GM21367 (cell line): ENCODE measurements around the gene BCKDK.
A peak's percentile ranks its signal among the peaks of the same experiment; 100 is the strongest.

ENCODE experiments used
- ATAC-seq: cut with Tn5 transposase; IDR thresholded peaks from one replicate; pipeline ENCODE4 v1.9.1; 2021; ENCODE audit not compliant: unreplicated experiment

BCKDK gene

GRCh38 chr16:31108035-31108793, at the start of gene BCKDK:
BCKDK (plus strand) TSS chr16:31108386; CDS start chr16:31109224, 838 bp downstream.
- peak; percentile 66 for ATAC-seq

- ATAC-seq, result no peak
Observed at GRCh38 chr16:31061126-31061812, 46.9 kb upstream of the BCKDK start.

- no peak for ATAC-seq
Observed at GRCh38 chr16:31061813-31062440, 46.3 kb upstream of the BCKDK start.

- ATAC-seq, result no peak
Observed at GRCh38 chr16:31063495-31063842, 44.7 kb upstream of the BCKDK start.

GRCh38 chr16:31063843-31064611, 44.2 kb upstream of the BCKDK start:
- no peak for ATAC-seq

DNA sequence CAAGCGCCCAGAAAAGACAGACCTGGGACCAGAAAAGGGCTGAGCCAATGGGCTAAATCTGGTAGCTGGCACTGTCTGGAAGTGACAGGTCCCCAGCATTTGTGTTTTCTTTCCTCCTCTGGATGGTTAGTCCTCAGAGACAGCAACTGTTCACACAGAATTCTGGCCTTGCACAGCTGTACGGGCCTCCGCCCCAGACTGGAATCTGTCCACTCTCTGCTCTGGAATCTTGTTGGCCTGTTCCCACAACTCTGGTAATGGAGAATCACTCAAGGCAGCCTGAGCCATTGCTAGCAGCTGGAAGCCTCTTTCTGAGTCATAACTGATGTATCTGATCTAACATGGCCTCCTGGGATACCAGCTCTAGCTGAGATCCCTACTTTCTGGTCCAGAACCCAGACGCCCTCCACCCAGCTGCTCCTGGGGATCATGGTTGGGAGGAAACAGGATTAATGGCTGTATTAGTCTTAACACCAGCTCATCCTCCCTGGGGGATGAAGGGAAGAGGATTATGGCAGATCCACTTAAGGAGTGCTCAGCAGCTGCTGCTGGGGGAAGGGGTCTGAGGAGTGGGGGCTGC, 43.2 kb upstream of the BCKDK start:
- ATAC-seq, result no peak

DNA sequence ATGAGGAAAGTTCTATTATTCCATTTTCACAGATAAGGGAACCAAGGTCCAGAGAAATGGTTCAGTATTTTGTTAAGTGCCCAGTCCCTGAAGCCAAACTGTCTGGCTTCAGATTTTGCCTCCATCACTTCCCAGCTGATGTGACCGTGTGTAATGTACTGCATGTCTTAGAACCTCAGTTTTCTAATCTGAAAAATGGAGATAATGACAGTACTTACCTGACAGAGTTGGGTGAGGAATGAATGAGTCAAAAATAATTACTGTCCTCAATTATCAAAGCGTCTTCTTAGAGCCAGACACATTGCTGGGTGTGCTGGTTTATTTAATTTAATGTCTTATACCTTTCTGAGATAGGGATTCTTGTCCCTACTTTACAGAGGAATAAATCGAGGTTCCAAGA, 40.8 kb upstream of the BCKDK start:
- no peak for ATAC-seq

DNA sequence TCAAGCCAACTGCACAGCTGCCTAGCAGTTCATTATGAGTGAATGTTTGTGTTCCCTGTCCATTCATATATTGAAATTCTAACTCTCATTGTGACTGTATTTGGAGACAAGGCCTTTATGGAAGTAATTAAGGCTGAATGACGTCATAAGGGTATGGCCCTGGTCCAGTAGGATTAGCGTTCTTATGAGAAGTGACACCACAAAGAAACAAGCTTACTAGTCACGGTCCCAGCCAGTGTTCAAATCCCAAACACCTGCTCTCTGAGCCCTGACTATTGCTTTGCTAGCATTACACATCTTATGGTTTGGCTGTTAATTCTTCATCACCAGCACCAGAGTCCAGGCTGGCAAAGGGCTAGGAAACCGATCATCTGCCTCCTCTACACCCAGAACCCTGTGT, 36.3 kb upstream of the BCKDK start:
- ATAC-seq, result no peak

DNA sequence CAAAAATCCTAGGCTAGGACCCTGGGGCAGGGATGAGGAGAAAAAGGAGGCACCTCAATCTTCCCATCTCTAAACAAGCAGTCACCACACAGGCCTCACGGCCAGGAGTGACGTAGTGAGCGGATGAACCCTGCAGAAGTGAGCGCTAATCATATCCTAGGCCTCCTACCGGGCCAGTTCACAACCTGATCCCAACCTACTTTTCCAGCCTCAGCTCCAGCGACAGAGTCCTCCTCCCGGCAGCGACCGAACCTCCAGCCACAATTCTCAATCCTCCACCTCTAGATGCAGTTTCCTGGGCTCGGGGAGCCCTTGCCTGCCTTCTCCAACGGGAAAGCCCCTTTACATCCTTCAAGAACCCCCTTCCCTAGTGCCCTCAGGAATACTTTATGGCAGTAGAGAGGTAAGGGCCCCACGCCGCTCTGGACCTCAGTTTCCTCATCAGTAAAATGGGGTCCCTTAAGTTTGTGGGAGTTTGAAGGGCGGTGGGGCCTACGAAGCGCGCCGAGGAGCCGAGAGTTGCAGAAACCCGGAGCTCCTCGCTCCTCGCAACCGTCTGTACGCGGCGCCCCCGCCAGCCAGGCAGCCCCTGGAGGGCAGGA, 35.5 kb upstream of the BCKDK start:
- ATAC-seq, result peak; percentile 2

- ATAC-seq, result peak; percentile 41
Observed at GRCh38 chr16:31073142-31073969, 34.8 kb upstream of the BCKDK start.

DNA sequence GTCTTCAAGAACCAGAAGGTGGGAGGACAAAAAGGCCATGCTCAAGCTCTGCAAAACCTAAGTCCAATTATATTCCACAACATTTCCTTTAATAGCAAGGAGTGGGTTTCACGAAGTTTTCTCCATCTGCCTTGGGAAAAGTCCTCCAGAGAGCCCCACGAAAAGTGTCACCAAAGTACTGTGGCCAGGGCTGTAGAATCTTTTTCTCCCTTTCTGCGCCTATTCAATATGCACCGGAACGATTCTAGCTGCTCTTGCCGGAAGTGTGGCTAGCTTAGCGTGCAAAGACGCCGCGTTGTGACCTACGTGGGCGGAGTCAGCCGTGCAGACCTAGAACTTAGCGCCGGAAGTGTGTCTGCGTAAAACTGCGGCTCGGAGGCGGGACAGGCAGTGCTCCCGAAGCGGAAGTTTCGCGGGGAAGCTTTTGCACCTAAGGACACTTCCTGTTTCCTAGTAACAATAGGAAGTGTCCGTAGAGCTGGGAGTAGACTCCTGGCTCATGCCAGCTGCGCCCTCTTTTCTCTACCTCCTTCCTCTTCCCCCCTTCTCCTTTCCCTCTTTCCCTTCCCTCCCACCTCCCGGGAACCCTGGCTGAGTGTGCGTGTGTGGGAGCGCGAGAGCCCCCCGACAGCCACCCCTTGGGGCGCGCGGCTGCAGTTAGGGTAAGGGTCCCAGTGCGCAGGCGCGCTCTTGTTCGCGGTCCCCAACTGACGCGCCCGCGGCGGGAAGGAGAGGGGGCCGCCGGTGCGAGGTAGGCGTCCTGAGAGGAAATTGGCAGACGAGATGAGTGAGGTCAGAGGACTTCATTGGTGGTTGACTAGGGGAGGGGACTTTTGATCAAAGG, 34.0 kb upstream of the BCKDK start, which contains the start of the genes ZNF646 and ZNF668:
TSS of gene ZNF646 (plus strand) at position 453 of the 844 bp plus-strand sequence. CDS start 1,903 bp downstream, outside the sequence.
TSS of gene ZNF668 (minus strand) at position 271 of the 844 bp plus-strand sequence. CDS start 9,781 bp downstream, outside the sequence.
- peak; percentile 60 for ATAC-seq

GRCh38 chr16:31074814-31075183, 33.4 kb upstream of the BCKDK start:
- ATAC-seq, result no peak

DNA sequence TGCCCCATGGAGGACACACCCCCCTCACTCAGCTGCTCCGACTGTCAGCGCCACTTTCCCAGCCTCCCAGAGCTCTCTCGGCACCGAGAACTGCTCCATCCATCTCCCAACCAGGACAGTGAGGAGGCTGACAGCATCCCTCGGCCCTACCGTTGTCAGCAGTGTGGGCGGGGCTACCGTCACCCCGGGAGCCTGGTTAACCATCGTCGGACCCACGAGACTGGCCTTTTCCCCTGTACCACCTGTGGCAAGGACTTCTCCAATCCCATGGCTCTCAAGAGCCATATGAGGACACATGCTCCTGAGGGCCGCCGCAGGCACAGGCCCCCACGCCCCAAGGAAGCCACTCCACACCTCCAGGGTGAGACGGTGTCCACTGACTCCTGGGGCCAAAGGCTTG, 31.9 kb upstream of the BCKDK start:
- no peak for ATAC-seq

DNA sequence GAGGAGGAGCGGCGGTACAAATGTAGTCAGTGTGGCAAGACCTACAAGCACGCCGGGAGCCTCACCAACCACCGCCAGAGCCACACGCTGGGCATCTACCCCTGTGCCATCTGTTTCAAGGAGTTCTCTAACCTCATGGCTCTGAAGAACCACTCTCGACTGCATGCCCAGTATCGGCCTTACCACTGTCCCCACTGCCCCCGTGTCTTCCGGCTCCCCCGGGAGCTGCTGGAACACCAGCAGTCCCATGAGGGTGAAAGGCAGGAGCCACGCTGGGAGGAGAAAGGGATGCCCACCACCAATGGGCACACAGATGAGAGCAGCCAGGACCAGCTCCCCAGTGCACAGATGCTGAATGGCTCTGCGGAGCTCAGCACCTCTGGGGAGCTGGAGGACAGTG, 31.2 kb upstream of the BCKDK start:
- ATAC-seq, result no peak

GRCh38 chr16:31077592-31078396, 30.4 kb upstream of the BCKDK start:
- ATAC-seq, result no peak

GRCh38 chr16:31078597-31079341, 29.4 kb upstream of the BCKDK start:
- no peak for ATAC-seq

DNA sequence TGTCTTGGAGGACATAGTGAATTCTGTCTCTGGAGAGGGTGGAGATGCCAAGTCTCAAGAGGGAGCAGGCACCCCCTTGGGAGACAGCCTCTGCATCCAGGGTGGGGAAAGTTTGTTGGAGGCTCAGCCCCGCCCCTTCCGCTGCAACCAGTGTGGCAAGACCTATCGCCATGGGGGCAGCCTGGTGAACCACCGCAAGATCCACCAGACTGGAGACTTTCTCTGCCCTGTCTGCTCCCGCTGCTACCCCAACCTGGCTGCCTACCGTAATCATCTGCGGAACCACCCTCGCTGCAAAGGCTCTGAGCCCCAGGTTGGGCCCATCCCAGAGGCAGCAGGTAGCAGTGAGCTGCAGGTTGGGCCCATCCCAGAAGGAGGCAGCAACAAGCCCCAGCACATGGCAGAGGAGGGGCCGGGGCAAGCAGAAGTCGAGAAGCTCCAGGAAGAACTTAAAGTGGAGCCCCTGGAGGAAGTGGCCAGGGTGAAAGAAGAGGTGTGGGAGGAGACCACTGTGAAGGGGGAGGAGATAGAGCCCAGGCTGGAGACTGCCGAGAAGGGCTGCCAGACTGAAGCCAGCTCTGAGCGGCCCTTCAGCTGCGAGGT, 28.7 kb upstream of the BCKDK start:
- no peak for ATAC-seq
